Lung (tissue), 12 donors: ENCODE data around the gene FIZ1. TPM values are rescaled to one million over a fixed set of nuclear protein-coding genes. Genes with fewer than 3 reads are reported as not detected.

Source experiments
- ATAC-seq: fragments of 200-7000 bp; cut with Tn5 transposase; one replicate; pipeline ENCODE4 v1.9.1; 2020; ENCODE audit warnings: moderate number of reproducible peaks; ENCODE audit not compliant: insufficient read depth, low FRiP score
- DNase-seq, 3 donors: peaks; one replicate each; pipeline ENCODE4 v3.0.0-alpha.2; 2013 to 2017
- H3K27ac ChIP-seq, 2 donors: one replicate each; pipeline ENCODE4 v1.5.1; 2013; ENCODE audit warnings: mild to moderate bottlenecking in 2 of 2, moderate library complexity in 2 of 2, control low read depth in 1 of 2, inconsistent platforms in 1 of 2, low read depth in 1 of 2, low read length in 1 of 2
- H3K27me3 ChIP-seq, 3 donors: one replicate each; pipeline ENCODE4 v1.5.1; 2013; ENCODE audit warnings: low read length in 2 of 3; ENCODE audit not compliant: control insufficient read depth in 3 of 3, insufficient read depth in 3 of 3
- H3K36me3 ChIP-seq, 4 donors: one replicate each; pipeline ENCODE4 v1.5.1; 2013; ENCODE audit warnings: low read length in 4 of 4, mild to moderate bottlenecking in 1 of 4, moderate library complexity in 1 of 4; ENCODE audit not compliant: control insufficient read depth in 4 of 4, insufficient read depth in 4 of 4
- H3K4me1 ChIP-seq, 5 donors: one replicate each; pipeline ENCODE4 v1.5.1; 2013; ENCODE audit warnings: low read length in 5 of 5, mild to moderate bottlenecking in 2 of 5, moderate library complexity in 1 of 5; ENCODE audit not compliant: control insufficient read depth in 5 of 5, insufficient read depth in 5 of 5
- H3K4me3 ChIP-seq: one replicate; pipeline ENCODE4 v1.5.1; 2013; ENCODE audit warnings: mild to moderate bottlenecking, control low read depth, moderate library complexity
- H3K9ac ChIP-seq, 2 donors: one replicate each; pipeline ENCODE4 v1.5.1; 2013; ENCODE audit warnings: low read length in 2 of 2, control low read depth in 1 of 2; ENCODE audit not compliant: insufficient read depth in 1 of 2
- H3K9me3 ChIP-seq, 4 donors: one replicate each; pipeline ENCODE4 v1.5.1; 2013; ENCODE audit warnings: low read length in 3 of 4, mild to moderate bottlenecking in 1 of 4, moderate library complexity in 1 of 4; ENCODE audit not compliant: control insufficient read depth in 4 of 4, insufficient read depth in 3 of 4
- WGBS, 2 donors: extraction: QIAGEN DNeasy Blood & Tissue Kit; methylation state at CpG; one replicate each; pipeline ENCODE4 v1.1.7; 2013; 5-methylcytosine and 5-hydroxymethylcytosine counted together
- polyA plus RNA-seq, 2 donors: library from polyadenylated mRNA; stranded (reverse); fragments of 200-250 nt; gene quantifications; one replicate each; pipeline ENCODE4 v1.2.1, GENCODE V29; 2013
- total RNA-seq, 2 donors: library from RNA; depleted of rRNA in 1 of 2; stranded (reverse); fragments of >200 nt in 1 of 2; gene quantifications; one replicate each; pipeline ENCODE4 v1.2.1, GENCODE V29; 2014 to 2021
- TF ChIP-seq, protein P1 (sequence below): IDR thresholded peaks from 2 replicates; pipeline ENCODE4 v1.5.1; 2012; ENCODE audit warnings: mild to moderate bottlenecking; ENCODE audit errors: control extremely low read depth, extremely low read depth
- donor health status: control.
- donor health status: control.
- donor health status: Bipolar disorder and iron deficiency.
- donor health status: healthy.
- donor health status: DM: yes; HTN: yes; CAD: no.

The FIZ1 gene
- total and polyA plus RNA-seq, 4 donors: 5.6 to 17.6 (median 9.9) TPM

DNA sequence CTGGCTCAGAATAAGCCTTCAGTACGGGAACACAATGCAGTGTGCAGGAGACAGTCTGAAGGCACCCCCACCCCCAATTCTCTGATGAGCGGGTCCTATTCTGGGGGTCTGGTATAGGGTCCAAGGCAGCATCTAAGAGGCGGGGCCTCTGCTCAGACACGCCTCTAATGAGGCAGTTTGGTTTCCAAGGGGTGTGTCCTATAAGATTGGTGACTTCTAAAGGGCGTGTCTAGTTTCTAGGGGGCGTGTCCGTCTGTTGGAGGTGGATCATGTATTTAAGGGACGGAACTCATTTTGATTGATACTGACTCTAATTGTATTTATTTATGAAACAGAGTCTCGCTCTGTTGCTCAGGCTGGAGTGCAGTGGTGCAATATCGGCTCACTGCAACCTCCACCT is 8.7 kb downstream of the FIZ1 start:
- Histone ChIP-seq H3K9me3 (no peaks in the 10 kb centered on the region), H3K4me1 (peaks cover 0 to 14% (median 3%) of the 10 kb centered on the region in 5 donors), H3K4me3 (no peak overlapping the region), H3K9ac (no peak overlapping the region), H3K36me3 (peaks cover 5 to 20% (median 13%) of the 10 kb centered on the region in 4 donors), H3K27ac (no peak overlapping the region), H3K27me3 (no peaks in the 10 kb centered on the region)
- DNase-seq: no peak
- TF ChIP-seq, protein P1, sequence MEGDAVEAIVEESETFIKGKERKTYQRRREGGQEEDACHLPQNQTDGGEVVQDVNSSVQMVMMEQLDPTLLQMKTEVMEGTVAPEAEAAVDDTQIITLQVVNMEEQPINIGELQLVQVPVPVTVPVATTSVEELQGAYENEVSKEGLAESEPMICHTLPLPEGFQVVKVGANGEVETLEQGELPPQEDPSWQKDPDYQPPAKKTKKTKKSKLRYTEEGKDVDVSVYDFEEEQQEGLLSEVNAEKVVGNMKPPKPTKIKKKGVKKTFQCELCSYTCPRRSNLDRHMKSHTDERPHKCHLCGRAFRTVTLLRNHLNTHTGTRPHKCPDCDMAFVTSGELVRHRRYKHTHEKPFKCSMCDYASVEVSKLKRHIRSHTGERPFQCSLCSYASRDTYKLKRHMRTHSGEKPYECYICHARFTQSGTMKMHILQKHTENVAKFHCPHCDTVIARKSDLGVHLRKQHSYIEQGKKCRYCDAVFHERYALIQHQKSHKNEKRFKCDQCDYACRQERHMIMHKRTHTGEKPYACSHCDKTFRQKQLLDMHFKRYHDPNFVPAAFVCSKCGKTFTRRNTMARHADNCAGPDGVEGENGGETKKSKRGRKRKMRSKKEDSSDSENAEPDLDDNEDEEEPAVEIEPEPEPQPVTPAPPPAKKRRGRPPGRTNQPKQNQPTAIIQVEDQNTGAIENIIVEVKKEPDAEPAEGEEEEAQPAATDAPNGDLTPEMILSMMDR: no peak
- ATAC-seq: no peak
- 89 to 90% methylated on average over 10 of the region's 10 CpGs for WGBS, 2 donors

DNA sequence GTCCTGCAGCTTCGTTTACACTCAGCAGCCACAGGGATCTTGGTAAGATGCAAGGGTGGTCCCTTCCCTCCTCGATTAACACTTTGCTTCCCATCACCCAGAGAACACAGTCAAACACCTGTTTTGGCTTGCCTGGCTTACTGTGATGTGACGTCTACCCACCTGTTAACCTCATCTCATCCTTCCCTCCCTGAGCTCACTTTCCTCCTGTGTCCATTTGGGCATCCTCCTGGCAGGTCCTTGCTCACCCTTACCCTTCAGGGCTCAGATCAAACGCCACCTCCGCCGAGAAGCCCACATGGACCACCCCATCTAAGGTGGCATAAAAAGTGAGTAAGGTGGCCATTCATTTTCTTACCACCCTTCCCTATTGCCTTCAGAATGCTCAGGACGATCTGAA is 9.2 kb downstream of the FIZ1 start:
- Histone ChIP-seq H3K36me3 (peaks cover 2 to 16% (median 8%) of the 10 kb centered on the region in 4 donors), H3K9me3 (no peaks in the 10 kb centered on the region), H3K27ac (no peak overlapping the region), H3K4me1 (peaks cover 0 to 18% (median 3%) of the 10 kb centered on the region in 5 donors), H3K4me3 (no peak overlapping the region), H3K9ac (no peak overlapping the region), H3K27me3 (no peaks in the 10 kb centered on the region)
- TF ChIP-seq, protein P1: no peak
- ATAC-seq: no peak
- DNase-seq: no peak
- WGBS, 2 donors: 67 to 81% methylated on average over 7 of the region's 7 CpGs

DNA sequence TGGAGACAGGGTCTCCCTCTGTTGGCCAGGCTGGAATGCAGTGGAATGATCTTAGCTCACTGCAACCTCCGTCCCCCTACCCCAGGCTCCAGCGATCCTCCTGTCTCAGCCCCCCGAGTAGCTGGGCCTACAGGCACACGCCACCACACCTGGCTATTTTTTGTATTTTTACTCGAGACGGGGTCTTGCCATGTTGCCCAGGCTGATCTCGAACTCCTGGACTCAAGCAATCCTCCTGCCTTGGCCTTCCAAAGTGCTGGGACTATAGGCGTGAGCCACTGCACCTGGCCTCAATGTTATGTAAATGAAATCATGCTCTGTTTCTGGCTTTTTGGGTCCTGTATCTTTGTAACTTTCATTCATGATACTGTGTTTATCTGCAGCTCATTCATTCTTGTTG is 10.6 kb downstream of the FIZ1 start:
- Histone ChIP-seq H3K9me3 (no peaks in the 10 kb centered on the region), H3K27me3 (no peaks in the 10 kb centered on the region), H3K9ac (no peak overlapping the region), H3K4me1 (peaks cover 0 to 18% (median 3%) of the 10 kb centered on the region in 5 donors), H3K36me3 (peaks cover 0 to 16% (median 4%) of the 10 kb centered on the region in 4 donors), H3K4me3 (no peak overlapping the region), H3K27ac (no peak overlapping the region)
- TF ChIP-seq, protein P1: no peak
- DNase-seq (no peak), ATAC-seq (no peak)
- 95 to 96% methylated on average over 8 of the region's 8 CpGs for WGBS, 2 donors

DNA sequence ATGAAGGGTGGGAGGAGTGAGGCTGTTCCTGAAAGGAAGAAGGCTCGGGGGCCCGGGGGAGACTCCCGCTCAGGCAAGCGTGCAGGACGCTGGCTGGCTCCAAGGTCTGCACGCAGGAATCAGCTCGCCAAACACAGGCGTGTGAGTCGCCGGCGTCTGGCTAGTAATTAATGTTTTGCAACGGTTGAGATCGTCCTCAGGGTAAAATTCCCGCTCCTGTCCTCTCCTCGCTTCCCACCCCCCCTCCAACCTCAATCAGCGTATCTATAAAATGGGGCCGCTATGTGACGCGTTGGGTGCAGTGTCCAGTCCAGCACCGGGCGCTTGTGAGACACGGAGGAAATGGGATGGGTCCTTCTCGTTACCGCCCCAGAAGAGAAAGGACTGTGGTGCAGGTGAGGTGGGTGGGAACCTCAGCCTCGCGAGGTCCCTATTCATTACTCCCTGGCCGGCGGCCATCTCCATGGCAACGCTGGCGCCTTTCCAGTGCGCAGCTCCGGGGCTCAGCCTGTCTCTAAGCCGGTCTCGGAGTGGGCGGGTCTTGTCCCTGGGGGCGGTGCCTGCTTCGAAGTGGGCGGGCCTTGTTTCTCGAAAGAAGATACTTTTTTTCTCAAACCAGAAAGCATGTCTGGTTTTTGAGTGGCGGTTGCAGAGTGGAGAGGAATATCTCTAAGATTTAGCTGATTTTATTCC is 12.2 kb downstream of the FIZ1 start:
- H3K27ac ChIP-seq: peak overlapping the region in 1 of 2 donors; percentile 68
- WGBS, 2 donors: 1% methylated on average over 40 of the region's 40 CpGs
- no peak overlapping the region for H3K9ac ChIP-seq
- H3K27me3 ChIP-seq: no peaks in the 10 kb centered on the region
- ATAC-seq: peak; percentile 81
- peaks cover 0 to 3% (median under 1%) of the 10 kb centered on the region in 4 donors for H3K36me3 ChIP-seq
- DNase-seq: peak; percentile 92 to 96 (median 95)
- no peaks in the 10 kb centered on the region for H3K9me3 ChIP-seq
- TF ChIP-seq, protein P1: no peak
- peaks cover 0 to 18% (median 3%) of the 10 kb centered on the region in 5 donors for H3K4me1 ChIP-seq
- H3K4me3 ChIP-seq: no peak overlapping the region
